Measurements from ENCODE around the gene PRKCE. TPM values are rescaled to one million over a fixed set of nuclear protein-coding genes. Genes with fewer than 3 reads are reported as not detected.

Gene PRKCE
- total RNA-seq, 2 experiments from 2014 or later = 17.0 to 42.1 TPM

GRCh38 chr2:46230115-46230571, 578.7 kb downstream of the PRKCE start:
- Histone ChIP-seq H3K9me3 (ENCODE audit: low read length) (no peaks in the 10 kb centered on the region), H3K79me2 (ENCODE audit: insufficient read depth, low read depth, low read length) (no peaks in the 10 kb centered on the region), H3K36me3 (ENCODE audit: insufficient read depth, low read length) (no peaks in the 10 kb centered on the region), H4K20me1 (ENCODE audit: insufficient read depth, low read length) (no peaks in the 10 kb centered on the region), H3K27ac (ENCODE audit: low read depth, low read length, poor library complexity, severe bottlenecking) (no peak overlapping the region), H3K4me1 (ENCODE audit: insufficient read depth, low read length, poor library complexity, severe bottlenecking) (no peaks in the 10 kb centered on the region), H2AFZ (ENCODE audit: low read length) (no peak overlapping the region), H3K4me2 (ENCODE audit: low read length) (no peak overlapping the region), H3K9me2 (ENCODE audit: insufficient read depth, low read length) (no peaks in the 10 kb centered on the region), H3K4me3 (ENCODE audit: low read depth, low read length, poor library complexity, severe bottlenecking) (no peak overlapping the region)
- no peak for TF ChIP-seq EZH2phosphoT487 (IDR thresholded peaks at IDR 0.05; ENCODE audit: borderline replicate concordance, low read depth, low read length)
- TF ChIP-seq, protein P1, sequence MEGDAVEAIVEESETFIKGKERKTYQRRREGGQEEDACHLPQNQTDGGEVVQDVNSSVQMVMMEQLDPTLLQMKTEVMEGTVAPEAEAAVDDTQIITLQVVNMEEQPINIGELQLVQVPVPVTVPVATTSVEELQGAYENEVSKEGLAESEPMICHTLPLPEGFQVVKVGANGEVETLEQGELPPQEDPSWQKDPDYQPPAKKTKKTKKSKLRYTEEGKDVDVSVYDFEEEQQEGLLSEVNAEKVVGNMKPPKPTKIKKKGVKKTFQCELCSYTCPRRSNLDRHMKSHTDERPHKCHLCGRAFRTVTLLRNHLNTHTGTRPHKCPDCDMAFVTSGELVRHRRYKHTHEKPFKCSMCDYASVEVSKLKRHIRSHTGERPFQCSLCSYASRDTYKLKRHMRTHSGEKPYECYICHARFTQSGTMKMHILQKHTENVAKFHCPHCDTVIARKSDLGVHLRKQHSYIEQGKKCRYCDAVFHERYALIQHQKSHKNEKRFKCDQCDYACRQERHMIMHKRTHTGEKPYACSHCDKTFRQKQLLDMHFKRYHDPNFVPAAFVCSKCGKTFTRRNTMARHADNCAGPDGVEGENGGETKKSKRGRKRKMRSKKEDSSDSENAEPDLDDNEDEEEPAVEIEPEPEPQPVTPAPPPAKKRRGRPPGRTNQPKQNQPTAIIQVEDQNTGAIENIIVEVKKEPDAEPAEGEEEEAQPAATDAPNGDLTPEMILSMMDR (conservative IDR thresholded peaks at IDR 0.05; ENCODE audit: low read length) = no peak
- ChIA-PET CTCF (ENCODE audit: unreplicated experiment) (no interaction called here), POLR2A (no interaction called here)
- BruUV-seq (replicated peaks) = no TSS peak
- intact Hi-C loops (cut with micrococcal nuclease; ENCODE audit: unreplicated experiment) = no loop called here
- DNase-seq (ENCODE audit: low spot score) = no peak

- no TSS peak for BruUV-seq (replicated peaks)
- Histone ChIP-seq H4K20me1 (ENCODE audit: insufficient read depth, low read length) (no peaks in the 10 kb centered on the region), H3K36me3 (ENCODE audit: insufficient read depth, low read length) (no peaks in the 10 kb centered on the region), H3K4me3 (ENCODE audit: low read depth, low read length, poor library complexity, severe bottlenecking) (no peak overlapping the region), H3K9me2 (ENCODE audit: insufficient read depth, low read length) (no peaks in the 10 kb centered on the region), H3K4me2 (ENCODE audit: low read length) (no peak overlapping the region), H2AFZ (ENCODE audit: low read length) (no peak overlapping the region), H3K9me3 (ENCODE audit: low read length) (no peaks in the 10 kb centered on the region), H3K27ac (ENCODE audit: low read depth, low read length, poor library complexity, severe bottlenecking) (no peak overlapping the region), H3K79me2 (ENCODE audit: insufficient read depth, low read depth, low read length) (no peaks in the 10 kb centered on the region), H3K4me1 (ENCODE audit: insufficient read depth, low read length, poor library complexity, severe bottlenecking) (no peaks in the 10 kb centered on the region)
- no peak for DNase-seq (ENCODE audit: low spot score)
- intact Hi-C loops (cut with micrococcal nuclease; ENCODE audit: unreplicated experiment) = no loop called here
- TF ChIP-seq, protein P1 (conservative IDR thresholded peaks at IDR 0.05; ENCODE audit: low read length) = no peak
- TF ChIP-seq EZH2phosphoT487 (IDR thresholded peaks at IDR 0.05; ENCODE audit: borderline replicate concordance, low read depth, low read length) = no peak
- POLR2A ChIA-PET = no interaction called here
- CTCF ChIA-PET (ENCODE audit: unreplicated experiment) = no interaction called here
Observed at GRCh38 chr2:46230677-46231425, 579.4 kb downstream of the PRKCE start.

- no TSS peak for BruUV-seq (replicated peaks)
- H3K36me3 ChIP-seq (ENCODE audit: insufficient read depth, low read length) = no peaks in the 10 kb centered on the region
- TF ChIP-seq, protein P1 (conservative IDR thresholded peaks at IDR 0.05; ENCODE audit: low read length) = no peak
- no peak for TF ChIP-seq EZH2phosphoT487 (IDR thresholded peaks at IDR 0.05; ENCODE audit: borderline replicate concordance, low read depth, low read length)
Observed at GRCh38 chr2:46231721-46232120, 580.2 kb downstream of the PRKCE start.

More at GRCh38 chr2:46231721-46232120, 580.2 kb downstream of the PRKCE start:
- no peaks in the 10 kb centered on the region for H3K4me1 ChIP-seq (ENCODE audit: insufficient read depth, low read length, poor library complexity, severe bottlenecking)
- no peak overlapping the region for H2AFZ ChIP-seq (ENCODE audit: low read length)
- H3K4me3 ChIP-seq (ENCODE audit: low read depth, low read length, poor library complexity, severe bottlenecking) = no peak overlapping the region
- H3K9me2 ChIP-seq (ENCODE audit: insufficient read depth, low read length) = no peaks in the 10 kb centered on the region
- ChIA-PET CTCF (ENCODE audit: unreplicated experiment) (no interaction called here), POLR2A (no interaction called here)
- no peak overlapping the region for H3K4me2 ChIP-seq (ENCODE audit: low read length)
- no peak for DNase-seq (ENCODE audit: low spot score)
- no peaks in the 10 kb centered on the region for H3K79me2 ChIP-seq (ENCODE audit: insufficient read depth, low read depth, low read length)
- H3K27ac ChIP-seq (ENCODE audit: low read depth, low read length, poor library complexity, severe bottlenecking) = no peak overlapping the region
- H3K9me3 ChIP-seq (ENCODE audit: low read length) = no peaks in the 10 kb centered on the region
- intact Hi-C loops (cut with micrococcal nuclease; ENCODE audit: unreplicated experiment) = no loop called here
- H4K20me1 ChIP-seq (ENCODE audit: insufficient read depth, low read length) = no peaks in the 10 kb centered on the region

Measured in OCI-LY7 (cell line).